HG03064 (cell line): ENCODE measurements around the gene PIP4K2B.

Experiments
- ATAC-seq: cut with Tn5 transposase; IDR thresholded peaks from one replicate; pipeline ENCODE4 v1.9.1; 2021; ENCODE audit warnings: low read depth; ENCODE audit not compliant: unreplicated experiment

PIP4K2B gene

DNA sequence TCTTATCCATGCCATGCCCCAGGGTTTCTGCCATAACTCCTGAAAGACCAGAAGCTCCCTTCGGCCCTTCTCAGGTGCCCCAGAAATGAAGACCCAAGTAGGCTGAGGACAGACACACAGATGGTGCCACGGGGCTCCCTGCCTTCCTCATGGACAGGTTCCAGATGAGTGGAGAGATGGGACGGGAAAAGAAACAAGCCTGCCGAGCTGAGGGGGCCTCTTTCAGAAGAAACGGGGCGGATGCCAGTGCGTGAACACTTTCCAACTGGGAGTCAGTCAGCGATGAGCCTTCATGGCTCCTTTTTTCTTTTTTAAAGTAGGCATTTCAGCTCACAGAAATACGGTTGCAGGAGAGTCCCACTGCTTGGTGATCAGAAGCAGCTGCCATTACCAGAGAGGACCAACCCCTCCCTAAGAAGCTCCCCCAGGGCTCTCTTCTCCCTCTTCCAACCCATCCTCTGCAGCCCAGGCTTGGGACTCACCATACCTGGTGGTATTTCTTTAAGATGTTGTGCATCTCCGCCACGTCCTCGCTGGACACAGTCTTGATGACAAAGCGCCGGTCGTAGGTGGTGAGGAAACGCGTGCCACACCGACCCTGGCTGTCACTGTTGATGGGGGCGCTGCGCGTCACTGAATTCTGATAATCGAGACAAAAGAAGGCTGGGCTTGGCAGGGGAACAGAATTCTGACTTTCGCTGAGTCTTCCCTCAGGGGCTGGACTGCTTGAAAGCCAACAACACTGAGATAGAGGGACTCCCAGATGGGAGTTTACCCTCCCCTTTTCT, 19.2 kb downstream of the PIP4K2B start:
- no peak for ATAC-seq

DNA sequence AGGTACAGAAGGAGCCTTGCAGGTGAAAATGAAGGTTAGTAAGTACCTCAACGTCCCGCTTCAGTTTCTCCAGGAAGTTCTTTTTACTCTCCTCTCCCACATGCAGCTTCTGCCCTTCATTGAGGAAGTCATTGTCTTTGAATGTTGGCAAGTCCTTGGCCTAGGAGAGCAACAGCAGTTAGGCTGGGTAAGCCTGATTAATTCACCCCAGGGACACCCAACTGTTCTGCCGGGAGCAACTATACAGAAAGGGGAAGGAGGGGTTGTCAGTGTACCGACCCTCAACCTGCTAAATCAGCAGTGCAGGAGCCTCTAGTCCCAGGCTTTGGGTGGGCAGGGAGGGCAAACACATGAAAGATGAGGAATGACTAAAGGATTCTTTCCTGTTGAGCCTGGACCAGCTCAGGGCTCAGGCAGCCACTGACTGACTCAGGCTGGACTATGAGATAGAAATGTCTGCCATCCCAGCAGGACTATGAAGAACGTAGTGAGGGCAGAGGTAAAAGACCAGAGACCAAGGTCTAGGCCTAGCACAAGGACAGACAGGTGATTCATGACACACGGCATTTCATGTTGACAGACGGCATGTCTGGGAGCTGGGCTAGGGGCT, 21.6 kb downstream of the PIP4K2B start:
- no peak for ATAC-seq

DNA sequence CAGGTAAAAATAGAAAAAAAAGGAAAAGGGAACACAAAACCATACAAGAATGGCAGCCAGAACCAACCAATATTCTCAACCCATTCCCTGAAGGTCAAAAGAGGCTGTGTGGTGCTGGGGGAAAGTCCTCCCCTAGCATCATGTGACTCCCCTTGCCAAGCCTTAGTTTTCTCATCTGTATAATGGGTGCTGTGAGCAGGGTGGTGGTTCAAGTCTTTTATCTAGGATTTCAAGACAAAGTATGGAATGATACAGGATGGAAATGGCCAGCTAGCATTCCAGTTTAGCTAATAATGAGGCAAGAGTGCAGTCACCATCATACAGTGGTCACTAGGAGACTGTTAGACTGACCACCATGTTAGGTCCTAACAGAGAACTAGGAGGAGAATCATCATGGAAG, 26.1 kb downstream of the PIP4K2B start:
- no peak for ATAC-seq

DNA sequence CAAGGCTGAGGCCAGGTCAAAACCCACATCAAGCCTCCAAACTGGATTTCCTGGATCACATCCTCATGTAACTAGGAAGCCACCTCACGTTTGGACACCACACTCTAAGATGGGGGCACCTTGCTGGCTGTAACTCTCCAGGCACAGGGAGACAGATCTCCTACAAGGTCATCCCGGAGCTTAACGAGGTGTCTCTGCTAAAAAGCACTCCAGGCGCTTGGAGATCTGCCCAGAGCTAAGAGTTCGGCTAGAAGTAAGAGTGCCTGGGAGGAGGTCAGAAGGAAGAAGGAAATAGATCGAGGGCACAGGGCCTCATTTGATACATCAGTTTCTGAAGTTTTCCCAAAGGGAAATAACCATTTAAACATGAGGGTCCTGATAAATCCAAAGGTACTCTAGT, 30.9 kb downstream of the PIP4K2B start:
- no peak for ATAC-seq

DNA sequence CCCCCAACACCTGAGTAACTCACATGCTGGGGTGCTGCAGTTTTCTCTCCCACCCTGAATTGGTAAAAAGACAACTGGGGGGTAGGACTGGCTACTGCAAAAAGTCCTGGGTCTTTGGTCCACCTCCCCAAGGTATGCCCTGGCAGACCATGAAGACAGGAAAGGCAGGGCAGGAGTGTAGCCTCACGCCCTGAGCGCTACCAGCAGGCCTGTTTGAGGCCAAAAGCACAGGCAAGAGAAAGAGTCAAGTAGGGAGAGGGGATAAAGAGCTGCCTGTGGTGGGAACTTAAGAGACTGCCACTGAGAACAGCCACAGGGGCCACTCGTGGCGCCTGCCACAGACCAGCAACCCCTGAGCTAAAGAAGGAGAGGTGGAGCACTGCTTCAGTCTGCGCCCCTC, 33.0 kb downstream of the PIP4K2B start:
- no peak for ATAC-seq

DNA sequence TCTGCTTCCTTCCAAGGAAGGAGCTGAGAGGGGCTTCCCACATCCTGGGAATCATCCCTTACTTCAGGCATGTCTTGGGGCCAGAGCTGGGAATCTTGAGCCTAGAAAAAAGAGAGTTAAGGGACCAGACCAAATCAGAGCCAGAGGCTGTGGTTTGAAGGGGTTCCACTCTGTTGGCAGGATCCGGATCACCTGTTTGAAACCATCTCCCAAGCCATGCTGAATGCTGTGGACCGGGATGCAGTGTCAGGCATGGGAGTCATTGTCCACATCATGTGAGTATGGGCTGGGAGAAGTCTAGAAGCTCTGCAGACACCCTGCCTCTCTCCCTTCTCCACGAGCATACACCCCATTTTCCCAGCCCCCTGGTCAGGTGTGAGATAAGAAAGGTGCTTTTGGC, 37.1 kb downstream of the PIP4K2B start:
- no peak for ATAC-seq

DNA sequence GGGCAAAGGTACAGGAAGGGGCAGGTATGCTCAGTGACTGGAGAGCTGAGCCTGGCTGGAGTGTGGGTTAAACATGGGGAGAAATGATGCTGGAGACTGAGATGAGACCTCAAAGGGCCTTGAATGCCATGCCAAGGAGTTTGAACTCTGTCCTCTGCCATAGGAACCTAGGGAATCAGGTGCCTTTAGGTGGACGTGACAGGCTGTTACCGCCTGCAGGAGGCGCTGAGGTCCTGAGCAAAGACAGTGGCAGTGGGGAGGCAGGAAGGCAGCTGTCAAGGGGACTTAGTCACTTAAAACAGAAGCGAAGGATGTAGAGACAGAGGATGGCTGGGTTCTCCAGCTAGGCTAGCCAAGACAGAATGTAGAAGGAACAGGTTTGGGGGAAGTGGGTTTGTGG, 37.7 kb downstream of the PIP4K2B start:
- ATAC-seq: no peak

DNA sequence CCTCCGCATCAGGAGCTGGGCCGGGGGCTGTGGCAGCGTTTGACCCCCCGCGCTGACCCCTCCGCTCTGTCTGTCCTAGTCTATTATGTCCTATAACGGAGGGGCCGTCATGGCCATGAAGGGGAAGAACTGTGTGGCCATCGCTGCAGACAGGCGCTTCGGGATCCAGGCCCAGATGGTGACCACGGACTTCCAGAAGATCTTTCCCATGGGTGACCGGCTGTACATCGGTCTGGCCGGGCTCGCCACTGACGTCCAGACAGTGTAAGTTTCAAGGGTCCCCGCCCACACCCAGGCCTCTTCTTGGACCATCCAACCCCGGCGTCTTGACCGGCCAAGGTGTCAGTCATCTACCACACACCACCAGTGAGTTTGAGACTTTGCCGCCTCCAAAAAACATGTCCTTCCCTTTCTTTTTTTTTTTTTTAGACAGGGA, 46.3 kb downstream of the PIP4K2B start:
- no peak for ATAC-seq

DNA sequence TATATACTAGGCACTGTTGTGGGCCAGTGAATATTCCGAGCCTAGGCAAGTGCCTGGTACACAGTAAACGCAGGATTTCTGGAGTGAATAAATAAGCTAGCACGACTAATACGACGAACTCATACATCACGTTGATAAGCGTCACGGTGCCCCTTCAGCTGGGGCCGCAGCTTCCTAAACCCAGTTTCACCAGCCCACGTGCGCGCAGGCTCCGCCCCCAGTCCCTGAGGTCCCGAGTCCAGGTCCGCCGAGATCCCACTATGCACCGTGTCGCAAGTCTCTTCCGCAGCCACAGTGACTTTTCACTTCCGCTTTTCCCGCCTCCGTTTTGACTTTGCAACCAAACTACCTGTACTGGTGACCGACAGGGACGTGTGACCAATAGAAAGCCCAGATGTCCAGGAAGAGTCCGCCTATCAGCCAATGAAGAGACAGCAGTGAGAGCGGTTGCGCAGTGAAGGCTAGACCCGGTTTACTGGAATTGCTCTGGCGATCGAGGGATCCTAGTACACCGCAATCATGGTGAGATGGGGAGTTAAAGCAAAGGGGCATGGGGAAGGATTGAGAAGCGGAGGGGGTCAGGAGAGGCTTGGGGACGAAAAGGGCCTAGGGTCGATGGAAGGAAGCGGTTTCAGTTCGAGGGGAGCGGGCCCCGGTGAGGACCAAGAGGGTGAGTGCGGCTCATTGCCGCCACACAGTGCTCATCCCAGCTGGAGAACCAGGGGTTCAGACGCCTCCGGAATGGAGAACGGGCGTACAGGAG, 46.9 kb downstream of the PIP4K2B start, which contains the start of gene PSMB3:
Gene PSMB3, plus strand, starts transcription at position 434 of the 763 bp plus-strand sequence. Its CDS starts 86 bp downstream, at position 520.
- ATAC-seq: peak; percentile 65

DNA sequence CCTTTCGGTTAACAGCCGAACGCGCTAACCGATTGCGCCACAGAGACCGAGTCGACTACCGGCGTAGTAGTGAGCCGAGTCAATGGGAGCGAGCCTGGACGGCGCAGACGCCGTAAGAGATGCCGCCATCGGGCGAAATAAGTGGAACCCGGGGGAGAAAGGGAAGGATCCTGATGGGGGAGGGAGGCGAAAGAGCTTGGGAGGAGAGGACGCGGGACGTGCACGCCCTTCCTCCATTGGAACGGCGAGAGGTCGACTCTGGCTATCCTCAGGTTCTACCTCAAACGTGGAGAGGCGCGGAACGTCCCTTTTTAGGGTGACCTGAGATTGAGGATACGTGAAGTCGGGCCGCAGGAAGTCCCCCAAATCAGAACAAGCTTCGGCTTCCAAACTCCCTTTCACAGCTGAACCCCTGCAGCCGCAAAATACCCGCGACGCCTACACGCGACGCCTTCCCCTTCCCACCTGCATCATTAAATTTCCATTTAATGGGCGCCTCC, 47.5 kb downstream of the PIP4K2B start:
- ATAC-seq: no peak

DNA sequence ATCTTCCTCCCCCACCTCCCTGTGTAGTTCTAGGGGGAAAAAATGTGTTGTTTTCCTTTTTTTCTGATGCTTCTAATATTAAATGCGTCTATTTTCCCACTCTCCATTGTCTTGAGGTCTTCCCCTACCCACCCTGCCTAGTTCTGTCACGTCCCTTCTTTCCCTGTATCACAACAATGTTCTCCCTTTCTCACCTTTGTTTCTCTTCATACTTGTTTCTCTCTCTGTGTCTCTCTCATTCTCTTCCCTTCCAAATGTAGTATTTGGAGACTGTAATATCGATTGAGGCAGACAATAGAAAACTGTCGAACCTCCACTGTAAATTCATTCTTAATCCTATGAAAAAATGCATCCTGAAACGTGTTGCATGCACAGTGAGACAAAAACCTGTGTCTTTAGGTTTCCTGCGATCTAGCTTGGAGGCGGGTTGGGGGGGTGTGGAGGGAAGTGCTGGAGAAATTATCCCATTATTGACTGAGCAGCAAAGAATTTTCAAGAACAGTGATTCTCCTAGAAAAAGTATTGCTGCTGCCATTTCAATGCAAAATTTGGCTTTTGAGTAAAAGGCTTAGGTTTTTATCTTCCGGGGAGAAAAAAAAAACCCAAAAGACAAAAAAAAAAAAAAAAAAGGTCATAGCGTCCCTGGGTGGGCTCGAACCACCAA, 48.1 kb downstream of the PIP4K2B start:
- no peak for ATAC-seq

DNA sequence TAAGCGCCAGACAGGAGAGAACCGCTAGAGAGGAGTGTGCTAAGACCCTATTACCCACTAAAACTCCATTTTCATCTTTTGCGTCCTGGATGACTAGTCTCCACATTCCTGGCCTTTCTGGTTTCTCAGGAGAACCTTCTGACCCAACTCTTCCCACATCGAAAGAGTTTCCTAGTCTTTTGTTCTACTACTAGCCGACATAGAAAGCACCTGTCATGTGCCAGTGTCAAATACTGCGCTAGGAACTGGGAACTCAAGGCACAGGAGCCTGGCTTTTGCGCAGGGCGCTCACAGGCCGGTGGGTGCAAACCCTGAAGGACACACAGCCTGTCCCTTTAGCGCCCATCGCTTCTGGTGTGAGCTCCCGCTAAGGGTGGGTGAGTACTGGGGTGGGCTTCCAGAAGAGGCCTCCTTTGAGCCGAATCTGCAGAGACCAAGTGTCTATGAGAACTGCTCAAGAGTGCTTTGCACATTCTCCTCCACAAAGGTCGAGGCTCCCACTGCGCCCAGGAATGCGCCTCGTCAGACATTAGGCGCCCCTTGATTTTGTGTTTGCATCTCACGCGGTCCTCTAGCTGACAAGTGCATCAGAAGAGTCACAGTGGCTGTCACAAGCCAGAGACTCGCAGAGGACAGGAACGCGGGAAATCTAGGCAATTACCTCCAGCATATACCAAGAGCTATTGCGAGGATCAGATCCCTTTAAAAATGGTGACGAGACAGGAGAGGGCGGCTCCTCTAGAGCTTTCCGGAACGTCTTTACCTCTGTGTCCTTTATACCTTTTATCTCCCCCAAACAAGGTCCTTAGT, 48.8 kb downstream of the PIP4K2B start:
- ATAC-seq: no peak

DNA sequence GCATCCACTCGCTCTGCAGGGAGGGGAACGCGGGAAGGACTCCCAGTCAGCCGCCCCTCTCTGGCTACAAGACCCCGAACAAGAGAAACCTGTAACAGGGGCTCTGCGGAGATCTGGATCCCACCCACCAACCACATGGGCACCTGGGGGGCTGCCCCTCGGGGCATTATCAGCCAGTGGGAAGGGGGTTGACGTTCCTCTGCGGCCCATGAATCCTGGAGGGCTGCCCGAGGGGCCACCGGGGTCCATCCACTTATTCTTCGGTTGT, 49.4 kb downstream of the PIP4K2B start:
- no peak for ATAC-seq

DNA sequence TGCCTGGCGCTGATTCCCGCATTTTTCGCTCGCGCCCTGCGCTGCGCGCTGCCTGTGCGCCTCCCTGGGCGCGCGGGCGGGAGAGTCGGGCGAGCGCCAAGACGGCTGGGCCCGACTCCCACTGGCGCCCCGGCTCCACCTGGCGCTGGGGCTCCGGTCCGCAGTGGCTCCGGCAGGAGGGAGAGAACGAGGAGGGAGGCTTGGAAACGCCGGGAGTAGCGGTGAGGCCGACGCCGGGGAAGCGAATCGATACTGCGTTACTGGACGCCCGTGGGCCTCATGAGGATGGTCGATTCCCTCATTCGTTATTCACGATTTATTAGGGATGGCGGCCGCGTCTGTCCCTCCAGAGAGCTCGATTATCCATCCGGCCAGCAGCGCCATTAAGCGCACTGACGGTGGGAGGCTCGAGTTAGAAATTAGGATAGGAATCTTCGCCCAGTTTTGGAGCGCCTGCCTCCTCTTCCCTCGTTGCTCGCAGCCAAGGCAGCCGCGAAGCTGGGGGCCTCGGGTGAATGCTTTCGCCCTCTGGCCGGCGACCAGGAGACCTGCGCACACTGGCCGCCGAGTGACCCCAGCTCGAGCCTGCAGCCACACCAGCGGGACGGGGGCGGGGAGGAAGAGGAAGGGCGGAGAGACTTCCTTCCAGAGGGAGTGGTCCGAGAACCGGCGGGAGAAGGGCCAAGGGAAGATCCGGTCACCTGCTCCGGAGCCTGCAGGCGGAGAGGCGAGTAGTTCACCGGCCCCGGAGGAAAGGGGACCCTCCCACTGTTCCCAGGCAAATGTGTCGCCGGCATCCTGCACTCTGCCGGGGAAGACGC, 49.9 kb downstream of the PIP4K2B start:
- no peak for ATAC-seq

DNA sequence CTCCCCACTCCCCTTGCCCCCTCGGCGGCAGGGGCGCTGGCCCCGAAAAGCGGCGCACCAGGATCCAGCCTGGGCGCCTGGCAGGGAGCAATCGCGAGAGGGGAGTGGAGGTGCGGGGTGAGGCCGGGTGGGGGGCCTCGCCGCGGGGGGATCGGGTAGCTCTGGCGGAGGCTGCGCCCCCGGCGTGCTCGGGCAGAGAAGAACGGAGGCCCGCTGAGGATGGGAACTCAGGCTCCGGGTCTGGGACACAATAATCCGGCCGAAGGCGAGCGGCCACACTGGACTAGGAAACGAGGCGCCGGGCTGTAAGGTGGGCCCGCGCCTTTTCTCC, 50.5 kb downstream of the PIP4K2B start:
- ATAC-seq: no peak

DNA sequence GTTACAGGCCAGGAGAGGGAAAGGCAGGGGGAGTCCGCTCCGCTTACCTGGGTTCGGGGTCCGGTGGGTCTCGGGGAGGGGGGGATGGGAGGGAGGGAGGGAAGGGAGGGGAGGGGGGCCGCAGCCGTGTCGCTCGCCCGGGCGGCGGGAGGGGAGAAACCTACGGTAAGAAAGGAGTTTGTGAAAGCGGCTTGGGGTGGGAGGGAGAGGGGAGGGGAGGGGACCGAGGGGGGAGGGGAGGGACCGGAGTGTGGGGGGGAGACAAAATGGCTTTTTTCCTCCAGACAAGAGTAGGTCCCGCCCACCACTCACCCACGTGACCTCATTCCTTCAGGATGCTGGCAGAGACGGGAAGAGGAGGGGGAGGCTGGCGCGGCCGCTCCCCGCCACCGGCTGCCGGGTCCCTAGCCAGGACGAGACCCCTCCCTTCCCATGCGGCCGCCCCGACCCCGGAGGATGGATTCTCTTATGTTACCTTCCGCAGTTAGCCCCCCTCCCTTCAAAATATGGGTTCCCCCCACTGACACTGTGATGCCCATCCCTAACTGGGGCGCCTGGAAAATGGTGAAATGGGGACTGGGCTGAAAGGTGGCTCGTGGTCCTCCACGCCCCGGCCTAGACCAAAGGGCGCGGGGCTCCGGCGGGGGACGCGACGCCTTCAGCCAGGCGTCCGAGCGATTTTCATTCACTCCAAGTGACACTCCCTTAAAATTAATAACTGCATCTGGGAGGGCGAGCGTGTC, 51.0 kb downstream of the PIP4K2B start, which contains the start of gene PCGF2:
Gene PCGF2, minus strand, starts transcription at position 188 of the 743 bp plus-strand sequence. CDS start 7,934 bp downstream, outside the sequence.
- ATAC-seq: no peak

DNA sequence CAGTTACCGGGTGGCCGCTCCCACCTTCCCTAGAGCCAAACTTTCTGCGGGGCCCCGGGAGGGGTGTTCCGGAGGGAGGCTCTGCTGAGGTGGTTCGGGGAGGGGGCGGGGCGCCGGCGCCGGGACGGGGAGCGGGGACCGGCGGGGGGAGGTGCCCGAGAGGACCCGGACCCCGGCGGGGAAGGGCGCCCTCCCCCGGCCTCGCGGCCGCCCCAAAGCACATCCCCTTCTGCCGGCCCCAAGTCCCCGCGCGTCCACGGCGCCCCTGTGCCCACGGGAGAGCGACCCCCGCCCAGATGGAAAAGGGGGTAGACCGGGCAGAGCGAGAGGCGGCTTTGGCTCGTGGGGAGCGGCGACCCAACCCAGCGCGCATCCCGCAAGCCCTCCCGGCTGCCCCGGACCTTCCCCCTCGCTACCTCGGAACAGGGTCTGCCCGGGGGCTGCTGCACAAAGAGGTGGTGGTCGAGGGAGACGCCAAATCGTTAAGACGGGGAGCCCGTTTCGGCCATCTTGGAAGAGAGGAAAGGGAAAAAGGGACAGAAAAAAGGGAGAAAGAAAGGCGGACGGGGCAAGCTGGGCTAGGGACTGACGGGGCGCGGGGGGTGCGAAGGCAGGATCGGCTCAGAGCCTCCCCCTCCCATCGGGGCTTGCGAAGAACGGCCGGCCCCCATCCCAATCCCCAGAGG, 51.8 kb downstream of the PIP4K2B start:
- ATAC-seq: no peak

DNA sequence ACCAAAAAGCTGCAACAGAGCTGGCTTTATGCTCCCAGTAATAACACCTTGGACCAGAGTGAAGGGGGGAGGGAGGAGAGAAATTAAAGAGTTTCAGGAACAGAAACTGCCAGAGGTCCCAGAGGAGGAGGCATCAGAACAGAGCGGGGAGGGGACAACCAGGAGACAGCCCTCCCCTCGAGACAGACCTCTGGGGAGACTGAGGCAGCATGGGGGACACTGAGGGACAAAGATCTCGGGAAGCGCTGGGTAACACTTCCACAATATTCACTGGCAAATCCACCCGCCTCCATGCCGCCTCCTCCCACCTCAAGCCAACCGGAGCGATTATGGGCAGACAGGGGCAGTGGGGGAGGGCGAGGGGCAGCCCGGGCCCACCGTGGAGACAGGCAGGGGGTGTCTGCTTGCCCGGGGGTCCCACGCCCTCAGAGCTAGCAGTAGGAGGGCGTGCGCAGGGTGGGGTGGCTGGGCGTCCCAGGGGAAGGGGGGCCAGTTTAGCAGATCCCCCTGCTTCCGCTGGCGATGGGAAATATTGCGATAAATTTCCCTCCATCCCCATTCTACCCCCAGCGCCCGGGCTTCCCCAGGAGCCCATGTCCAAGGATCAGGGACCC, 52.4 kb downstream of the PIP4K2B start:
- no peak for ATAC-seq
